GM18505 (cell line): ENCODE measurements around the gene PLXNB2.
"Not testable (repeated sequence)": the region's sequence is repeated elsewhere in the genome, so short reads cannot be mapped to it uniquely, and the experiment has no call there.

Experiments used
- ATAC-seq: cut with Tn5 transposase; IDR thresholded peaks from one replicate; pipeline ENCODE4 v1.9.1; 2021; ENCODE audit not compliant: unreplicated experiment
- POLR2A ChIP-seq: IDR thresholded peaks from 4 replicates; pipeline ENCODE4 v1.6.1; 2011; ENCODE audit warnings: borderline replicate concordance; ENCODE audit not compliant: insufficient read depth, insufficient read length; ENCODE audit errors: extremely low read depth

Gene PLXNB2

GRCh38 chr22:50280708-50281383 is 26.6 kb downstream of the PLXNB2 start:
- TF ChIP-seq POLR2A: no peak
- ATAC-seq: no peak

GRCh38 chr22:50280022-50280707 is 27.3 kb downstream of the PLXNB2 start:
- no peak for TF ChIP-seq POLR2A
- no peak for ATAC-seq

DNA sequence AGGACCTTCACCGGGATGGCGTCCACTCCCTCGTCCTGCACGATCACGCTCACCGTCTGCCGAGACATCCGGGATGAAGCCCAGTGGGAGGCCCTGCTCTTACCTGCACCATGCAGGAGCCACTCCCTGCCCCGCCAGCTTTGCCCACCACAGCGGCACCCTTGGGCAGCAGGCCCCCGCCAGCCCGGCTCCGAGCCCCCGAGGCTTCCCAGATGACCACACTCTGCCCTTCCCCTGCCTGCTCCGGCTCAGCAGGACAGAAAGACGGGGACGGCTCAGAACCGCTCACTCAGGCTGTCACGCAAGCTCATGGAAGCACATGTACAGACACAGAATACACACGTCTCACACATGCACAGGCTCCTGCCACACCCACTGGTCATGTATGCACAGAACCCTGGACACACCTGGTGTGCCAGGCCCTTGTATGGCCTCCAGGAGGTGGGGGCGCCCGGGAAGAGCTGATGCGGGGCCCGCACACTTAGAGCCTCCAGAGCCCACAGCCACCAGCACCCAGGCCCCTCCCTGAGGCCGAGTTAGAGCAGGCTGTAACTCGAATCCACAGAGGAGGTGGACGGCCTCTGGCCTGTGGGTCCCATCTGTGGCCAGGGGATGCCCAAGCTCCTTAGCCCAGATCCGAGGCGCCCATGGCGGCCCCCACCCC is 28.4 kb downstream of the PLXNB2 start:
- TF ChIP-seq POLR2A: no peak
- no peak for ATAC-seq

DNA sequence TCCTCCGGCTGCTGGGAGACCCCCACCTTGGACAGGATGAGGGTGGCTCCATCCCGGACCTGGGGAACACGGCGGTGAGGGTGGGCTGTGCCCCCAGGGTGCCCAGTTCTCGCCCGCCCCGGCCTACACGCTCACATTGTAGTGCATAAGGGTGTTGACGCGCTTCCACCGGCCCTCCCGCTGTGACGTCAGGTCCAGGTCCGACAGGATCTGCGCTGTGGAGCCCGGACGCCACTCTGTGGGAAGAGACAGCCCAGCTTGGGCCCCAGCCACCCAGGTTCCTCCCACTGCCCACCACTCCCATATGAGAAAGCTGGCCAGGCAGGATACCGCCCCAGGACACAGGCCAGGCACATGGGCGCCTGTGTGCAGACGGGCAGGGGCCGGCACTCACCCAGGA is 29.0 kb downstream of the PLXNB2 start:
- ATAC-seq: no peak
- no peak for TF ChIP-seq POLR2A

DNA sequence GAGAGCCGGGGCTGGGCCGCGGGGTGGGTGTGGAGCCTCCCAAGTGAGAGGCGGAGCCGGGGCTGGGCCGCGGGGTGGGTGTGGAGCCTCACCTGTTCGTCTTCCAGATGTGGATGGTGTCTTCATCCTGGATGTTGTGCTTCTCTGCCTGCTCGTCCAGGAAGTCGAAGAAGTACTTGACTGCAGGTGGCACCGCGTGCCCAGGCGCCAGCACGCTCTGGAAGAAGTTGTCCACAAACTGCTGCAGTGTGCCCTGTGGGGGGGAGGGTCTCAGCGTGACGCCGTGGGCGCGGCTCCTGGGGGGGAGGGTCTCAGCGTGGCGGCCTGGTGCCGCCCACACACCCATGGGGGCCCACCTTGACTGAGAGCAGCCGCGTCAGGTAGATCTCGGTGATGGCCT is 29.7 kb downstream of the PLXNB2 start:
- TF ChIP-seq POLR2A: no peak
- ATAC-seq: no peak

DNA sequence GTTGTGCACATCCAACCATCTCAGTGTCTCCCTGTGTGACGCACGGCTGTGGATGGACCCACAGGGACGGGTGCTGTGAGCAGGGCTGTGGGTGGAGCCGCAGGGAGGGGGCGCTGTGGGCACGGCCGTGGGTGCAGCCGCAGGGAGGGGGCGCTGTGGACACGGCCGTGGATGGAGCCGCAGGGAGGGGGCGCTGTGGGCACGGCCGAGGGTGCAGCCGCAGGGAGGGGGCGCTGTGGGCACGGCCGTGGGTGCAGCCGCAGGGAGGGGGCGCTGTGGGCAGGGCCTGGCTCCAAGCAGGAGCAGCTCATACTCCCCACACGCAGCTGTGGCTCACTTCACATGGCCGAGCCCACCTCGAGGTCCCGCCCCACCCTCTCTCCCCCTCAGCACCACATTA is 31.3 kb downstream of the PLXNB2 start:
- ATAC-seq: peak; percentile 51
- TF ChIP-seq POLR2A: no peak

GRCh38 chr22:50275181-50276055 is 32.0 kb downstream of the PLXNB2 start:
- no peak for ATAC-seq
- no peak for TF ChIP-seq POLR2A

- TF ChIP-seq POLR2A: no peak
- no peak for ATAC-seq
Observed at GRCh38 chr22:50274771-50275170, 32.7 kb downstream of the PLXNB2 start.

- TF ChIP-seq POLR2A: no peak
Observed at GRCh38 chr22:50274311-50274710, 33.1 kb downstream of the PLXNB2 start.

GRCh38 chr22:50273781-50274180 is 33.7 kb downstream of the PLXNB2 start:
- ATAC-seq: not testable (repeated sequence)

More at GRCh38 chr22:50274311-50274710, 33.1 kb downstream of the PLXNB2 start:
- ATAC-seq: no peak

DNA sequence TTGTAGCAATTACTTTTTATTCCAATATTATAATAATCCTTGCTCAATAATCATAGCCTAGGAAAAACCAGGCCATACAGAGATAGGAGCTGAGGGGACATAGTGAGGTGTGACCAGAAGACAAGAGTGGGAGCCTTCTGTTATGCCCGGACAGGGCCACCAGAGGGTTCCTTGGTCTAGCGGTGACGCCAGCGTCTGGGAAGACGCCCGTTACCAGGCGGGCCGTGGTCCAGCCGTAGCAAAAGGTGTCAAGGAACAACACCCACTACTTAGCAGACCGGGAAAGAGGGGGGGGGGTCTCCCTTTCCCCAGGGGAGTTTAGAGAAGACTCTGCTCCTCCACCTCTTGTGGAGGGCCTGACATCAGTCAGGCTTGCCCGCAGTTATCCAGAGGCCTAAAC is 34.1 kb downstream of the PLXNB2 start:
- not testable (repeated sequence) for ATAC-seq

GRCh38 chr22:50272044-50272802 is 35.2 kb downstream of the PLXNB2 start:
- no peak for ATAC-seq
- no peak for TF ChIP-seq POLR2A
